Psoas muscle (tissue), 8 donors: ENCODE results near the gene PRM3. TPM values are rescaled to one million over a fixed set of nuclear protein-coding genes. Genes with fewer than 3 reads are reported as not detected.

Experiments
- ATAC-seq, 4 donors: fragments of 200-7000 bp; cut with Tn5 transposase; one replicate each; pipeline ENCODE4 v1.9.1; 2020; ENCODE audit warnings: moderate library complexity in 3 of 4, mild to moderate bottlenecking in 2 of 4
- DNase-seq, 2 donors: peaks; one replicate each; pipeline ENCODE4 v3.0.0-alpha.2; 2020
- H3K27ac ChIP-seq: fragments of 200-600 bp; one replicate; pipeline ENCODE4 v1.8.0; 2022
- H3K27me3 ChIP-seq, 3 donors: fragments of 200-600 bp in 1 of 3; one replicate each; pipeline versions ENCODE4 v1.6.1 to v1.8.0; 2013 to 2022; ENCODE audit warnings: low read length in 2 of 3, mild to moderate bottlenecking in 2 of 3, moderate library complexity in 1 of 3; ENCODE audit not compliant: insufficient read depth in 3 of 3
- H3K36me3 ChIP-seq, 2 donors: fragments of 200-600 bp in 1 of 2; one replicate each; pipeline versions ENCODE4 v1.6.1 to v1.8.0; 2013 to 2022; ENCODE audit warnings: low read depth in 1 of 2, mild to moderate bottlenecking in 1 of 2, moderate library complexity in 1 of 2; ENCODE audit not compliant: insufficient read depth in 1 of 2
- H3K4me1 ChIP-seq: fragments of 200-600 bp; one replicate; pipeline ENCODE4 v1.8.0; 2022
- H3K4me3 ChIP-seq: fragments of 200-600 bp; one replicate; pipeline ENCODE4 v1.8.0; 2022; ENCODE audit warnings: mild to moderate bottlenecking
- H3K9me3 ChIP-seq: fragments of 200-600 bp; one replicate; pipeline ENCODE4 v1.8.0; 2022
- CTCF ChIP-seq: fragments of 200-600 bp; IDR thresholded peaks from one replicate; pipeline ENCODE4 v1.8.0; 2022; ENCODE audit warnings: antibody characterized with exemption
- WGBS, 3 donors: extraction: QIAGEN DNeasy Blood & Tissue Kit; methylation state at CpG; one replicate each; pipeline versions ENCODE4 v1.1.6 to v1.1.7; 2013; 5-methylcytosine and 5-hydroxymethylcytosine counted together
- intact Hi-C, 2 donors: fragments of 100-400 bp; cut with DNase I; formaldehyde crosslinking; loops; one replicate each; pipeline versions ENCODE4 v1.11.0 to v1.14.2; 2022
- polyA plus RNA-seq, 3 donors: library from polyadenylated mRNA; stranded (reverse); fragments of 200-250 nt; gene quantifications; one replicate each; pipeline ENCODE4 v1.2.3, GENCODE V29; 2013
- total RNA-seq, 4 donors: library from RNA; stranded (reverse); fragmentation: NEBNext Ultra II Directional in 2 of 4; extraction: Animal tissue kit (Norgen Biotek cat#: 25700) in 2 of 4; gene quantifications; one replicate each; pipeline versions ENCODE4 v1.2.1 to v1.2.4, GENCODE V29; 2021 to 2023
- donor health status: healthy with polysubstance abuse.
- donor health status: DM: no; HTN: no; CAD: no; lungs with moderate emphysema.
- donor health status: Bipolar disorder and iron deficiency.
- donor health status: healthy.
- donor health status: DM: yes; HTN: yes; CAD: no.
- donor health status: DM: no; HTN: no; CAD: no.
- donor health status: DM: no; HTN: no; CAD: no.
- donor health status: DM: yes; HTN: yes; CAD: no.

PRM3 gene
- total and polyA plus RNA-seq, 7 donors, result not detected

- peaks cover 3% of the 10 kb centered on the region for H3K4me1 ChIP-seq
- no peak overlapping the region for H3K27ac ChIP-seq
- H3K4me3 ChIP-seq, result no peak overlapping the region
- no peak for TF ChIP-seq CTCF
- no peaks in the 10 kb centered on the region for H3K9me3 ChIP-seq
- H3K36me3 ChIP-seq, result no peaks in the 10 kb centered on the region
- intact Hi-C loops, result no loop called here
- H3K27me3 ChIP-seq, result no peaks in the 10 kb centered on the region
- DNase-seq (no peak), ATAC-seq (no peak)
- 90 to 93% (median 90%) methylated on average over 13 of the region's 13 CpGs for whole genome bisulfite sequencing, 3 donors
Observed at GRCh38 chr16:11234884-11235702, 38.3 kb downstream of the PRM3 start.

GRCh38 chr16:11233727-11234376, 39.6 kb downstream of the PRM3 start:
- Histone ChIP-seq H3K36me3 (no peaks in the 10 kb centered on the region), H3K4me1 (no peaks in the 10 kb centered on the region), H3K27ac (no peak overlapping the region), H3K27me3 (no peaks in the 10 kb centered on the region), H3K4me3 (no peak overlapping the region), H3K9me3 (no peaks in the 10 kb centered on the region)
- intact Hi-C loops, result no loop called here
- 91 to 95% (median 91%) methylated on average over 8 of the region's 8 CpGs for WGBS, 3 donors
- ATAC-seq, result no peak
- TF ChIP-seq CTCF, result no peak
- no peak for DNase-seq

- no peaks in the 10 kb centered on the region for H3K9me3 ChIP-seq
- no peaks in the 10 kb centered on the region for H3K4me1 ChIP-seq
- H3K27ac ChIP-seq, result no peak overlapping the region
- no peaks in the 10 kb centered on the region for H3K27me3 ChIP-seq
- WGBS, 3 donors, result 59 to 66% (median 60%) methylated on average over 31 to 35 of the region's 35 CpGs
- H3K4me3 ChIP-seq, result no peak overlapping the region
- intact Hi-C loops, result no loop called here
- no peaks in the 10 kb centered on the region for H3K36me3 ChIP-seq
- DNase-seq (peak; percentile 30 to 66), ATAC-seq (no peak)
- TF ChIP-seq CTCF, result no peak
Observed at GRCh38 chr16:11232852-11233726, 40.3 kb downstream of the PRM3 start.

- Histone ChIP-seq H3K4me3 (no peak overlapping the region), H3K4me1 (no peaks in the 10 kb centered on the region), H3K36me3 (no peaks in the 10 kb centered on the region), H3K27me3 (no peaks in the 10 kb centered on the region), H3K9me3 (no peaks in the 10 kb centered on the region), H3K27ac (no peak overlapping the region)
- intact Hi-C loops, result no loop called here
- 82 to 100% (median 96%) methylated on average over 1 to 2 of the region's 3 CpGs for WGBS, 3 donors
- no peak for DNase-seq
- TF ChIP-seq CTCF, result no peak
- no peak for ATAC-seq
Observed at GRCh38 chr16:11232302-11232851, 41.1 kb downstream of the PRM3 start.
